Tongue (tissue), 2 donors: ENCODE results near the gene CPPED1. TPM values are rescaled to one million over a fixed set of nuclear protein-coding genes. Genes with fewer than 3 reads are reported as not detected.
A peak's percentile ranks its signal among the peaks of the same experiment; 100 is the strongest.
"Not testable (repeated sequence)": the region's sequence is repeated elsewhere in the genome, so short reads cannot be mapped to it uniquely, and the experiment has no call there.

Experiments used
- DNase-seq: peaks from one replicate; pipeline ENCODE4 v3.0.0-alpha.2; 2015
- total RNA-seq: library from RNA; depleted of rRNA; stranded (reverse); fragments of >200 nt; gene quantifications from one replicate; pipeline ENCODE4 v1.2.3, GENCODE V29; 2014

CPPED1 gene, protein sequence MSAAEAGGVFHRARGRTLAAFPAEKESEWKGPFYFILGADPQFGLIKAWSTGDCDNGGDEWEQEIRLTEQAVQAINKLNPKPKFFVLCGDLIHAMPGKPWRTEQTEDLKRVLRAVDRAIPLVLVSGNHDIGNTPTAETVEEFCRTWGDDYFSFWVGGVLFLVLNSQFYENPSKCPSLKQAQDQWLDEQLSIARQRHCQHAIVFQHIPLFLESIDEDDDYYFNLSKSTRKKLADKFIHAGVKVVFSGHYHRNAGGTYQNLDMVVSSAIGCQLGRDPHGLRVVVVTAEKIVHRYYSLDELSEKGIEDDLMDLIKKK
- total RNA-seq: 9.3 TPM

DNA sequence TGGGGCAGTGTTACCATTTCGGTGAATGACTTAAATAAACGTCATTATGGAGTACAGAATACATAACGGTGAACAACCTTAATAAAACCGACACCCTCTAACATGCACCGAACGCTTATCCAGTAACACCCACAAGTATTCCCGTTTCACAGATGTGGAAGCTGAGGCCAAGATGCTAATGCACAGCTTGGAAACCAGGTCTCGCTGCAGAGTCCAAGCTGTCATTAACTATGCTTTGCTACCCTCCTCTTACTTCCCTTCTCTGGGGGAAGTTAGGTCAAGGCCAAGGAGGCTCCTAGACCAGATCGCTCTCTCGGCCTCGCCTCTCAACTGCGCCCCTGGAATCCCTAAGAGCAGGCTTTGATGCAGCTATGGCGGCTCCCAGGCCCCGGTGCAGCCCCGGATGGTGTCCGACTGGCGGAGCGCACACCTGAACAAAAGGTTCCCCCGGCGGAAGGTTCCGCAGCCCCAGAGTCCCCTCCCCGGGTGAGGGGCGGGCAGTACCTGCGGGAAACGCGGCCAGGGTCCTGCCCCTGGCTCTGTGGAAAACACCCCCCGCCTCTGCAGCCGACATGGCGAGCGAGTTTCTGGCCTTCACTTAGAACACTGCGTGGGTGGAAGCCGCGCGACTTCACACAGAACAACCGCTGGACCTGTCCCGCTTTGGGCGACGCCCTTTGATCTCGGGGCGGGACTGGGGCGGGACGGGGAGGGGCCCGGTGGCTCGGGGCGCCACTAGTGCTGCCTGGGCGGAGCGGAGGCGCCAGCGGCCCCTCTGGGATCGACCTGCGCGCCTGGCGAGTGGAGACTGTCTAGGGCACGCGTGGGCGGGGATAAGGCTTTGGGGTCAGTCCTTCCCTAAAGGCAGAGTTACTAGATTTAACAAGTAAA is at the start of gene CPPED1:
TSS of gene CPPED1 (minus strand) at position 685 of the 891 bp plus-strand sequence. CDS start at position 574, 111 bp downstream.
- DNase-seq: peak; percentile 94

DNA sequence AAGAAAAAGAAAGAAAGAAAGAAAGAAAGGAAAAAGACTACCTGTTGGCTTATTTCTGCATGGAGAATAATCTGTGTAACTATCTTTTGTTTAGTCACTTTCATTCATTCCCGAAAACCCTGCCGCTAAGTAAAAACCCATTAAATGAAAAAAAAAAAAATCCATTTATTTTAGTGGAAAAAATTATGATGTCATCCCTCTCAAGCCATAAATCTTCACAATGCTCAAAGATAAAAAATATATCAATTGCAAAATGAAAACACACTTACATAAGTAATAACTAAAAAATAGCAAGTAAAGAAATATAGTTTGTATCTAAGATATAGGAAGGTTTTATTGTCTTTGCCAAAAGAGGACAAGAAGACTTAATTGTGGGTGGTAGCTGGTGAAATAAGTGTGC is 46.5 kb upstream of the CPPED1 start:
- DNase-seq: no peak

DNA sequence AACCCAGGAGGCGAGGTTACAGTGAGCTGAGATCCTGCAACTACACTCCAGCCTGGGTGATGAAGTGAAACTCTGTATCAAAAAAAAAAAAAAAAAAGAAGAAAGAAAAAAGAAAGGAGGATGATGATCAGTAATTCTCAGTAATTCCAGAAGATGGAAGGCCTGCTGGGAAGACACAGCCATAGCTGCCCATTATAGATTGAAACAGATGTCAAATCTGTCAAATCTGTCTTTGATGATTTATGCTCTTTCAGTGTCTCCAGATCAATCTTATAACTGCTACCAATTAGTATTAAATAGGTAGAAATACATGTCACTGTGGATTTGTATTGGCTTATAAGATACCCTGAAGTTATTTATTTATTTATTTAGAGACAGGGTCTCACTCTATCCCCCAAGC is 42.9 kb upstream of the CPPED1 start:
- no peak for DNase-seq

DNA sequence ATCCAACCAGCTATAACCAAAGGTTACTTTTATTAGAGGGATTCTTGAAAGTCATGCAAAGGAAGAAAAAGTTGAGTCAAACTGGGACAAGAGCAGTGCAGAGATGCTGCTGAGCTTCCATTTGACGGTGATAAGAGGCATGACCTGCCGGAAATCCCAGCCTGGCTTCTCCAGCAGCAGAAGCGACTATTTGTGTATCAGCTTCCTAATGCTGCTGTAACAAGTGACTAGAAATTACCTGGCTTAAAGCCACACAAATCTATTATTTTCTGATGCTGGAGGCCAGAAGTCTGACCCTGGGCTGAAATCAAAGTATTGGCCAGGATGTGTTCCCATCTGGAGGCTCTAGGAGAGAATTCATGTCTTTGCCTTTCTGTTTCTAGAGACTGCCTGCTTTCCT is 41.6 kb upstream of the CPPED1 start:
- DNase-seq: no peak

DNA sequence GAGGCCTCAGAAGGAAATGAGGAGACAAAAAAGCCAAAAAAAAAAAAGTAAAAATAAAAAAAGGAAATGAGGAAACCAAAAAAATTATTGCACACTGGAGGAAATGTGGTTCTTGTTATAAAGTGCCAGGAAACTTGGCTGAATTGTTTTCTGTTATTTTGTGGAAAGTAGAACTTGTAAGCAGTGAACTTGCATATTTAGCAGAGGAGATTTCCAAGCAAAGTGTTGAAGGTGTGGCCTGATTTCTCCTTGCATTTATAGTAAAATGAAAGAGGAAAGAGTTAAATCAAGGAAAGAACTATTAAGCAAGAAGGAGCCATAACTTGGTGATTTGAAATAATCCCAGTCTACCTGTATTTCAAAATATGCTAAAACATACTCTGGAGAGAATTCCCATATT is 34.1 kb upstream of the CPPED1 start:
- DNase-seq: no peak

DNA sequence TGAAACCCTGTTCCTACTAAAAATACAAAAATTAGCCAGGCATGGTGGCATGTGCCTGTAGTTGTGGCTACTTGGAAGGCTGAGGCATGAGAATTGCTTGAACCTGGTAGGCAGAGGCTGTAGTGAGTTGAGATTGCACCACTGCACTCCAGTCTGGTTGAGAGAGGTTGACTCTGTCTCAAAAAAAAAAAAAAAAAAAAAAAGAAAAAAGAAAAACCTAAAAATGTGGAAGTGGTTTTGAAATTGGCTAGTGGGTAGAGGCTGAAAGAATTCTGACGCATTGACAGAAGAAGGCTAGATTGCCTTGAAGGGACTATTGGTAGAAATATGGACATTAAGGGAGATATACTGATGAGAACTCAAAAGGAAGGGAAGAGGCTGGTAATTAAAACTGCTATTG is 33.6 kb upstream of the CPPED1 start:
- DNase-seq: no peak

DNA sequence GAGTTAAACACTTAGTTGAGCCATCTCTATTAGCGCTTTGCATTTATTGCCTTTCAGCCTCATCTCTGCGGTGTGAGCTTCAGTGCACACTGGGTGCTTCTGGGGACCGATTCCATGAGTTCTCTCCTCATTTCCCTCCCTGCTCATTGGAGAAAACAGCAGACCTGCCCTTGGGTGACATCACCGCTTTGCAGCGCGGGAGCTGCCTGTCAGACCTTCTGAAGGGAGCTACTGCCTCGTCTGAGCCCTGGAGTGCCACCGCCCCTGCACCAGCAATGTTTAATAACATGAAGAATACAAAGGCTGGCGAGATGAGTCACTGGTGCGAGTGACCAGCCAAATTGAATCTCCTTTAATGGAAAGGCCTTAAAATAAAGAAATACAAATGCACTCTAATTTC is 30.2 kb upstream of the CPPED1 start:
- DNase-seq: no peak

DNA sequence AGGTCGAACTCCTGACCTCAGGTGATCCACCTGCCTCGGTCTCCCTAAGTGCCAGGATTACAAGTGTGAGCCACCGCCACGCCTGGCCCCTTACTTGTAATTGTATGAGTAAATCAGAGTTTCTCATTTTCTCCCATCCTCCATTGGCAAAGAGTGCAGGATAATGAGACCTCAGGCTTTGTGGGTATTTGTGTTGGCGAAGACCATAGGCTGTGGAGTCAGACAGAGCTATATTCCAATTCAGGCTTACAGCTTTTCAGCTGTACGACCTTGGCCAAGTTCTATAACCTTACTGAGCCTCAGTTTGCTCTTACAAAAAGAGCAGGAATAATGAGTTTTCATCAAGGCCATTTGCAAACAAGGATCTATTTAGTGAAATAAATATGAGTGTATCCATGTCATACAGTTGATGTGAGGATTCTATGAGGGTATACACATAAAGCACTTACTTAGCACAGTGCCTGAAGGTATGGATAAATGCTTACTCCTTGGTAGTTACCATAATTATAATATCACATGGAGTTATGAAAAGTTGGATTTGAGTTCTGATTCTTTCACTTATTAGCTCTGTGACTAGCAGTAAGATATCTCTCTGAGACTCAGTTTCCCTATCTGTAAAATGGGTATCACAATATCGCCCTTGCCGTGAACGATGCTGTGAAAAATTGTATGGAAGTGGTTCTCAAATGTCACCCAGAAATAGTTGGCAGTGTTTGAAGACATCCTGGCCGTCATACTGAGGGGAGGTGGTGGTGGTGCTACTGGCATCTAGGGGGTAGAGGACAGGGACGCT is 25.6 kb upstream of the CPPED1 start:
- no peak for DNase-seq

DNA sequence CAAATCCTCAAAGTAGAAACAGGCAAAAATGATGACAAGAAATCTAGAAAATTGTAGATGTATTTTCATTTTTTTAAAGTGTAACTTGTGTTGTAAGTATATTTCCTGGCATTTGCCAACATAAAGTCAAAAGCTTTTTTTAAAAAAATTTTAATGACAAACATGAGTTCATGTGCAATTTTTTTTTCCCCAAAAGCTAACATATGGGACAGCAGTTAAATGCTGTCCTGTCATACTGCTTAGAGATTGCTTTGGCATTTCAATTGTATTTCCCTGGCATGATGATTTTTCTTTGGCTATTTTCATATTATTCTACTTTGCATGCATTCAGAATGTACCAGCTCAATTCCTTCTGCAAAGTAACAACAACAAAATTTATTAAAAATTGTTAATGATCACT is 24.5 kb upstream of the CPPED1 start:
- no peak for DNase-seq

DNA sequence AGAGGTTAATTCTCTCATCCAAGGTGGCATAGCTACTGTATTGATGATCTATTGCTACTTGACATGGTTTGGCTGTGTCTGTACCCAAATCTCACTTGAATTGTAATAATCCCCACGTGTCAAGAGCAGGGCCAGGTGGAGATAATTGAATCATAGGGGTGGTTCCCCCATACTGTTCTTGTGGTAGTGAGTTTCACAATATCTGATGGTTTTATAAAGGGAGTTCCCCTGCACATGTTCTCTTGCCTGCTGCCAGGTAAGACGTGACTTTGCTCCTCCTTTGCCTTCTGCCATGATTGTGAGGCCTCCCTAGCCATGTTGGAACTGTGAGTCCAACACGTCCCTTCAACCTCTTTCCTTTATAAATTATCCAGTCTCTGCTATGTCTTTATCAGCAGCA is 22.9 kb upstream of the CPPED1 start:
- DNase-seq: no peak

DNA sequence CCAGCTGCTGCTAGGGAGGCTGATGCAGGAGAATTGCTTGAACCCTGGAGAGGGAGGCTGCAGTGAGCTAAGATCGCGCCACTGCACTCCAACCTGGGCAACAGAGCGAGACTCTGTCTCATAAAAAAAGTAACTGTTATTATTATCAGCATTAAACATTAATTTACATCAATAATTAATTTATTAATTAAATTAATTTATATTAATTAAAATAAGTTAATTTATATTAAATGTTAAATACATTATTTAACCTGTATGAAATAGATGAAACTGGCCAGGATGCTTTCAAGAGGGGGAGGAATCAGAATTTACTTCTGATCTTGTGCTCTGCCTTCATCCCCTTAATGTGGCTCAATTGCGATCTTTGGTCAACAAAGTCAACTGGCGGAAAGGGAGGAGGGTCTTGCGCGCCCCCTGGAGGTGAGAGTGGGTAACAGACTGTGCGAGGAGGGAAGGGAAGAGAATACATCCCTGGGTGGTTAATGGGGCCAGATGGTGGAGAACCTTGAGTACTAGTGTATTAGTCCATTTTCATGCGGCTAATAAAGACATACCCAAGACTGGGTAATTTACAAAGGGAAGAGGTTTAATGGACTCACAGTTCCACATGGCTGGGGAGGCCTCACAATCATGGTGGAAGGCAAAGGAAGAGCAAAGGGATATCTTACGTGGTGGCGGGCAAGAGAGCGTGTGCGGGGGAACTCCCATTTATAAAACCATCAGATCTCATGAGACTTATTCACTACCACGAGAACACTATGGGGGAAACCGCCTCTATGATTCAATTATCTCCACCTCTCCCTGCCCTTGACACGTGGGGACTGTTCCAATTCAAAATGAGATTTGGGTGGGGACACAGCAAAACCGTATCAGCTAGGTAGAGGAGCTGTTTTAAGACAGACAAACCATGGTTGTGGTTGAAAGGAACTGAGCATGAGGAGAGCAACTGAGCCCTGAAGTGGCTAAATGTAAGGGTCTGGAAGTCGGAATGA is 15.7 kb upstream of the CPPED1 start:
- peak; percentile 71 for DNase-seq

DNA sequence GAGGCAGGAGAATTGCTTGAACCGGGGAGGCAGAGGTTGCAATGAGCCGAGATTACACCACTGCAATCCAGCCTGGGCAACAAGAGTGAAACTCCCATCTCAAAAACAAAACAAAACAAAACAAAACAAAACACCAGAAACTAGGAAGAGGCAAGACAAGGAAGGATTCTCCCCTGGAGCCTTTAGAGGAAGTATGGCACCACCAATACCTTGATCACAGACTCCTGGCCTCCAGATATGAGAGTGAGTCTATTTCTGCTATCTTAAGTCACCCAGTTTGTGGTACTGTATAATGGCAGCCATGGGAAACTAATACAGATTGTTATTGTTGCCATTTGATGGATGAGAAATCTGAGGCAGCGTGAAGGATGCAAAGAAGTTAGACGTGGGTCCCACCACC is 14.6 kb upstream of the CPPED1 start:
- no peak for DNase-seq

DNA sequence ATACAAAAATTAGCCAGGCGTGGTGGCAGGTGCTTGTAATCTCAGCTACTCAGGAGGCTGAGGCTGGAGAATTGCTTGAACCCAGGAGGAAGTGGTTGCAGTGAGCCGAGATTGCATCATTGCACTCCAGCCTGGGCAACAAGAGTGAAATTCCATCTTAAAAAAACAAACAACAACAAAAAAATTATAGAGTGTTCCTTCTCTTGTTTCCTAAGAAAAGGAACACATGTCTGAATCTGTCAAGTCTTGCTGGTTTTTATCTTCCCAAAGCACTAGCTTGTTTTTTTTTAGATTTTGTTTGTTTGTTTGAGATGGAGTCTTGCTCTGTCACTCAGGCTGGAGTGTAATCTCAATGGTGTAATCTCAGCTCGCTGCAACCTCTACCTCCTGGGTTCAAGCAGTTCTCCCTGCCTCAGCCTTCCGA is 13.1 kb upstream of the CPPED1 start:
- not testable (repeated sequence) for DNase-seq

DNA sequence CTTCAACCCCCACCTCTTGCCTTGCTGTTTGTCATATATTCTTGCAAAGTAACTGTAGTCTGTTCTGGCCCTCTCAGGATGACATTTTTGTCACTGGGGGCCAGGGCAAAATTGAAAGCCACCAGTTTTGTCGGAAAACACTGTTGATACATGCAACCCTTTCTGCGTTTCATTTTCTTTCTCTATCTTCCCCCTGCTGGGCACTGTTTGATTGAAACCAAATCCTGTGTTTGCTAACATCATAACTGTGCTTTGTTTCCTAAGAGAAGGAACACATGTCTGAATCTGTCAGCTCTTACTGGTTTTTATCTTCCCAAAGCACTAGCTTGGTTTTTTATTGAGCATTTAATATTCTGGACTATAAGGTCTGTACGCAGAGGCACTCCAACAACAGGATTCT is 11.7 kb upstream of the CPPED1 start:
- DNase-seq: no peak

DNA sequence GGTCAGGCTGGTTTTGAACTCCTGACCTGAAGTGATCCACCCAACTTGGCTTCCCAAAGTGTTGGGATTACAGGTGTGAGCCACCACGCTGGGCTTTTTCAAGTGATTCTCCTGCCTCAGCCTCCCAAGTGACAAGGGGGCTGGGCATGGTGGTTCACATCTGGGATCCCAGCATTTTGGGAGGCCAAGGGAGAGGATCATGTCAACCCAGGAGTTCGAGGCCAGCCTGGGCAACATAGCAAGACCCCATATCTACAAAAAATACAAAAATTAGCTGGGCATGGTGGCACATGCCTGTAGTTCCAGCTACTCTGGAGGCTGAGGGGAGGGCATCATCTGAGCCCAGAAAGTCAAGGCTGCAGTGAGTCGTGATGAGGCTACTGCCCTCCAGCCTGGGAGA is 10.0 kb upstream of the CPPED1 start:
- DNase-seq: not testable (repeated sequence)

DNA sequence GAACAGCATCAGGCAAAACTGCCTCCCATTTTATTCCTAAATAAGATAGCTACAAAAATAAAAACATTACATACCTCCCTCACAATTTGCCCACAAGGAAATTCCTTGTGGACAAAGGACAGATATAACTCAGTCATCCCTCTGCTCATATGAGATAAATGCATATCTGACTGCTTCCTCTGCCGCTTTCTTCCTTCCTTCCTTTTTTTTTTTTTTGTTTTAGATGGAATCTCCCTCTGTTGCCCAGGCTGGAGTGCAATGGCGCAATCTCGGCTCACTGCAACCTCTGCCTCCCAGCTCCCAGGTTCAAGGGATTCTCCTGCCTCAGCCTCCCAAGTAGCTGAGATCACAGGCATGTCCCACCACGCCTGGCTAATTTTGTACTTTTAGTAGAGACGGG is 9.6 kb upstream of the CPPED1 start:
- not testable (repeated sequence) for DNase-seq

DNA sequence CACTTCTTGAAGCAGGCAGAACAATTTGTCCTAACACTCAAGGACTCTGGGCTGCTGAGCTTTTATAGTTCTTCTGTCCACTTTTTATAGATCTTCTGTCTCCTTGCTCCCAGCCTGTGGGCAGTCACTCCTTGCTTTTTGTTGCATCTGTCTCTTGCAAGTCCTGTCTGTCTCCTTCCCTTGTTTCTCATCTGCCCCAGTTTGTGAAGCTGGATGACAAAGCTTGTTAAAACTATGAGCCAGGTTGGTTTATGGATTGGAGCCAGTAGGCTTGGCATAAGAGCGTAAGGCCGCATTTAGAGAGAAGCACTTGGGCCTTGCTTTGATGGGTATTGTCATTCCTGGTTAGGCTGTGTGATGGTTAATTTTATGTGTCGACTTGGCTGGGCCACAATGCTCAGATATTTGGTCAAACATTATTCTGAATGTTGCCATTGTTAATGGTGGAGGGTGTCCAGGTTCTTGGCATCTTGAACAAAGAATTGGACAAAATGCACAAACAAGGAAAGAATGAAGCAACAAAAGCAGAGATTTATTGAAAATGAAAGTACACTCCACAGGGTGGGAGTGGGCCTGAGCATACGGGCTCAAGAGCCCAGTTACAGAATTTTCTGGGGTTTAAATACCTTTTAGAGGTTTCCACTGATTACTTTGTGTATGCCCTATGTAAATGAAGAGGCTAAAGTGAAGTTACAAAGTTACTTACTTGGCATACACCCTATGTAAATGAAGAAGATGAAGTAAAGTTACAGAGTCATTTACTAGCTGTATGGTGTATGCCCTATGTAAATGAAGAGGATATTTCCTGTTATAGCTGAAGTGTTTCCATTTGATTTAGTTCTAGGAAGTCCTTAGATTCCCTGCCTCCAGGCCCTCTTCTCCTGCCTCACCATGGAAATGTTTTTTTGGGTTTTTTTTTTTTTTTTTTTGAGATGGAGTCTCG is 8.0 kb upstream of the CPPED1 start:
- DNase-seq: no peak

DNA sequence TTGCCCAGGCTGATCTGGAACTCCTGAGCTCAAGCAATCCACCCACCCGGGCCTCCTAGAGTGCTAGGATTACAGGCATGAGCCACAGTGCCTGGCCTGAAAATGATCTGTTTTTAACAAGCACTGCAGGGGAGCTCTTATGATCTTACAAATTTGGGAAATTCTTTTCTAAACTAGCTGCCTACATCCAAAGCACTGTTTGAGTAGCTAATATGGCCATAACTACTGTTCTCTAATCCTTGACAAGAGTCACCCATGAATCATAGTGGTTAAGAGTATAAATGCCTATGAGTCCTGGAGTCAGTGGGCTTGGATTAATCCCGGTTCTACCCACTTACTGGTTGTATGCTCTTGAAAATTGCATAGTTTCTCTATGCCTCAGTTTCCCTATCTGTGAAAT is 1.4 kb upstream of the CPPED1 start:
- DNase-seq: no peak

DNA sequence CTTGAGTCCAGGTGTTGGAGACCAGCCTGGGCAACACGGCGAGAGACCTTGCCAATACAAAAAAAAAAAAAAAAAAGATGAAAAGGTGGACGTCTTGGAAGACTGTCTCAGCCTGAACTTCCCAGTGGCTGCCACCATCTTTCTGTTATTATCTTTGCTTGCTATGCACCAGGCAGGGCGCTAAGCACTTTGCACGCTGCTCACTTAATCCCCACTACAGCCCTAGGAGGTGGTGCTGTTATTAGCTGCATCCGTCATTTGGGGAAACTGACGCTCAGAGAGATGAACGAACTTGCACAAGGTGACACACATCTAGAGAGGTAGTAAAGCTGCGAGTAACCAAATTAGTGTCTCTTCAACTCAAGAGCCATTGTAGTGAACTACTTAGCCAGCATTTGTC is 708 bp upstream of the CPPED1 start:
- no peak for DNase-seq

DNA sequence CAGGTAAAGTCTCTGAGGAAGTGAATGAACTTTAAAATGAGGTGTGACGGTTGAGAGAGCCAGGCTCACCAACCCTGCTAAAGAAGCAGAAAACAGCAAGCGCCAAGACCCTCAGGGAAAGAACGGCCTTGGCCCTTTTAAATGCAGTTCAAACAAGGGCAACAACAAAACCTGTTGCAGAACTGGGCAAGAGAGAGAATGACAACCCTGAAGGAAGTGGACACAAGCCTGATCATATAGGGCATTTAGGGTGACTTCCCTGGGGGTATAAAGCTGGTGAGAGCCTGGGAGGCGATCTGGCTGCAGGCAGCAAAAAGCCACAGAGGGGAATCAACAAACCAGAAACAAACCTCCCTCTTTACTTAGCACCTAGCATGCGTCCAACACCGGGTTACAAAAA is 1.0 kb downstream of the CPPED1 start:
- DNase-seq: no peak
